Activated CD8-positive, alpha-beta T cell treated with anti-CD3 and anti-CD28 coated beads for 36 hours (primary cell): Measurements from ENCODE around the gene PPARGC1A. TPM values are rescaled to one million over a fixed set of nuclear protein-coding genes. Genes with fewer than 3 reads are reported as not detected.

ENCODE experiments used
- ATAC-seq: fragments of 200-7000 bp; cut with Tn5 transposase; one replicate; pipeline ENCODE4 v1.10.0; 2021; ENCODE audit warnings: mild to moderate bottlenecking, moderate library complexity
- CTCF ChIA-PET: fragments of 350-600 bp; sonication (Branson Sonifier 250); formaldehyde crosslinking; loops from one replicate; lab custom pipeline; 2021; ENCODE audit warnings: antibody characterized with exemption; lab: Charles Lee
- POLR2A ChIA-PET: fragments of 350-600 bp; sonication (Branson Sonifier 250); formaldehyde crosslinking; loops from one replicate; lab custom pipeline; 2021; ENCODE audit warnings: antibody characterized with exemption; lab: Charles Lee
- DNase-seq: peaks from one replicate; pipeline ENCODE4 v3.0.0-alpha.2; 2020
- H3K27ac Mint-ChIP-seq: one replicate; pipeline ENCODE4 v1.8.0; 2021; ENCODE audit warnings: mild to moderate bottlenecking, mixed read lengths
- H3K27me3 Mint-ChIP-seq: one replicate; pipeline ENCODE4 v1.8.0; 2021; ENCODE audit warnings: mixed read lengths
- H3K36me3 Mint-ChIP-seq: one replicate; pipeline ENCODE4 v1.8.0; 2021; ENCODE audit warnings: low read depth, mixed read lengths
- H3K4me1 Mint-ChIP-seq: one replicate; pipeline ENCODE4 v1.8.0; 2021; ENCODE audit warnings: low read depth, mixed read lengths
- H3K4me3 Mint-ChIP-seq: one replicate; pipeline ENCODE4 v1.8.0; 2021; ENCODE audit warnings: mild to moderate bottlenecking, moderate library complexity, mixed read lengths
- H3K9me3 Mint-ChIP-seq: one replicate; pipeline ENCODE4 v1.8.0; 2021; ENCODE audit warnings: mixed read lengths
- intact Hi-C: fragments of 100-400 bp; cut with micrococcal nuclease; formaldehyde crosslinking; loops from one replicate; pipeline ENCODE4 v1.10.0; 2022
- total RNA-seq, 2 experiments: library from RNA; stranded (reverse); gene quantifications; one replicate each; pipeline ENCODE4 v1.2.3, GENCODE V29; 2021
- TF ChIP-seq, protein P1 (sequence below): fragments of 200-600 bp; IDR thresholded peaks from one replicate; pipeline ENCODE4 v1.8.0; 2022; ENCODE audit warnings: antibody characterized with exemption, mild to moderate bottlenecking

The PPARGC1A gene
- total RNA-seq, 2 experiments from 2014 or later: not detected

DNA sequence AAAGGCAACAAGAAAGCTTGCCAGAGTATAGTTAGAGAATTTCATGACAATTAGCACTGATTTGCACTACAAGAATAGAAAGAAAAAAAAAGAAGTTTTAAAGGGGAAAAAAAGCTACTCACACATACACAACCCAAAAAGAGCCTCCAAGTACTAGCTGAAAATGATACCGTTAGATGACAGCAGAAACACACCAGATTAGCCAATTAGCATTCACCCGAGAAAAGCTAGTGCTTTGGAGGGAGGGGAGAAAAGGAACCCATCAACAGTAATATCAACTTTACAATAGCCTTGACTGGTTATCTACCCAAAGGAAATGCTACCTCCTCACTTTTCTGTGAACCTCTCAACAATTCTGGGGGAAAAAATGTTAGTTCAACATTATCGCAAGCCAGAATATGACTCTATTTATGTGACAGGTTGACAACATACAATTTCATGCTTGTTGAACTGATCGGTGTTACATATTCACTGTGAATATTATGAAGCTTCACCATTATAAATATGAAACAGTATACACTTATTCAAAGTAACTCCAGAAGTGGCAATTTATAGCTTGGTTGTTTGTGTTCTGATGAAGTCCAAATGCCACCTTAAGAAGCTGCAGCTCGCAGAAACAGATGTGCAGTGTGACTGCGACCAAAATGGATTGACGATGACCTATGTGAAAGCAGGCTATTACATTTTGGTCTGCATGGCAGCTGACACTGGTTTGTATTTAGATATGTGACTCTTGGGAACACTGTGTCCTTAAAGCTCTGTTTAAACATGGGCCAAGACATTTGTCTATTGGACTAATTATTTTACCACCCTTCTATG, 15.9 kb downstream of the PPARGC1A start:
- no peak for ATAC-seq
- H3K4me1 Mint-ChIP-seq: no peaks in the 10 kb centered on the region
- TF ChIP-seq, protein P1, sequence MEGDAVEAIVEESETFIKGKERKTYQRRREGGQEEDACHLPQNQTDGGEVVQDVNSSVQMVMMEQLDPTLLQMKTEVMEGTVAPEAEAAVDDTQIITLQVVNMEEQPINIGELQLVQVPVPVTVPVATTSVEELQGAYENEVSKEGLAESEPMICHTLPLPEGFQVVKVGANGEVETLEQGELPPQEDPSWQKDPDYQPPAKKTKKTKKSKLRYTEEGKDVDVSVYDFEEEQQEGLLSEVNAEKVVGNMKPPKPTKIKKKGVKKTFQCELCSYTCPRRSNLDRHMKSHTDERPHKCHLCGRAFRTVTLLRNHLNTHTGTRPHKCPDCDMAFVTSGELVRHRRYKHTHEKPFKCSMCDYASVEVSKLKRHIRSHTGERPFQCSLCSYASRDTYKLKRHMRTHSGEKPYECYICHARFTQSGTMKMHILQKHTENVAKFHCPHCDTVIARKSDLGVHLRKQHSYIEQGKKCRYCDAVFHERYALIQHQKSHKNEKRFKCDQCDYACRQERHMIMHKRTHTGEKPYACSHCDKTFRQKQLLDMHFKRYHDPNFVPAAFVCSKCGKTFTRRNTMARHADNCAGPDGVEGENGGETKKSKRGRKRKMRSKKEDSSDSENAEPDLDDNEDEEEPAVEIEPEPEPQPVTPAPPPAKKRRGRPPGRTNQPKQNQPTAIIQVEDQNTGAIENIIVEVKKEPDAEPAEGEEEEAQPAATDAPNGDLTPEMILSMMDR: no peak
- no peak overlapping the region for H3K27ac Mint-ChIP-seq
- ChIA-PET CTCF (no interaction called here), POLR2A (interaction anchor here (0.6 kb wide), 1 partner anchor 16 kb away, joined by 3 read pairs; no protein-coding TSS in a partner anchor)
- H3K36me3 Mint-ChIP-seq: no peaks in the 10 kb centered on the region
- DNase-seq: no peak
- H3K4me3 Mint-ChIP-seq: no peak overlapping the region
- H3K27me3 Mint-ChIP-seq: no peaks in the 10 kb centered on the region
- no peaks in the 10 kb centered on the region for H3K9me3 Mint-ChIP-seq
- intact Hi-C loops: no loop called here

DNA sequence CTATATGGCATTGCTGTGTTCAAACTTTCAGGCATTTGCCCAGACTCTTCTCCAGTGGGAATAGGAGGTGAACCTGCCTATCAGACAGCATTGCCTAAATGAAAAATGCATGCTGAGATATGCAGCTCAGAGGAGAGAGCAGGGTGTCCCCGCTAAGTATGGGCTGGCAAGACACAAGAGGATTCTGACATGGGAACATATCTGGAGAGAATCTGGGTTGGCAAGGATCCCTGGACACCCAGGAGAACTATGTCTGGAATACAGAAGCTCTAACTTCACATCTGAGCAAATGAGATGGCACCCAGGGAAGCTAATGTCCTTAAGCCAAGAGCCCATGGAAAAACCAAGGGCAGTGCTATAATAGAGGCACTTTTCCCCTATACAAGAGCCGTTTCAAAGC, 18.4 kb downstream of the PPARGC1A start:
- CTCF ChIA-PET: no interaction called here
- Mint-ChIP-seq H3K36me3 (no peaks in the 10 kb centered on the region), H3K9me3 (no peaks in the 10 kb centered on the region), H3K4me3 (no peak overlapping the region), H3K27ac (no peak overlapping the region), H3K4me1 (no peaks in the 10 kb centered on the region), H3K27me3 (no peaks in the 10 kb centered on the region)
- TF ChIP-seq, protein P1: no peak
- ATAC-seq (no peak), DNase-seq (no peak)
- intact Hi-C loops: no loop called here
- POLR2A ChIA-PET: no interaction called here

DNA sequence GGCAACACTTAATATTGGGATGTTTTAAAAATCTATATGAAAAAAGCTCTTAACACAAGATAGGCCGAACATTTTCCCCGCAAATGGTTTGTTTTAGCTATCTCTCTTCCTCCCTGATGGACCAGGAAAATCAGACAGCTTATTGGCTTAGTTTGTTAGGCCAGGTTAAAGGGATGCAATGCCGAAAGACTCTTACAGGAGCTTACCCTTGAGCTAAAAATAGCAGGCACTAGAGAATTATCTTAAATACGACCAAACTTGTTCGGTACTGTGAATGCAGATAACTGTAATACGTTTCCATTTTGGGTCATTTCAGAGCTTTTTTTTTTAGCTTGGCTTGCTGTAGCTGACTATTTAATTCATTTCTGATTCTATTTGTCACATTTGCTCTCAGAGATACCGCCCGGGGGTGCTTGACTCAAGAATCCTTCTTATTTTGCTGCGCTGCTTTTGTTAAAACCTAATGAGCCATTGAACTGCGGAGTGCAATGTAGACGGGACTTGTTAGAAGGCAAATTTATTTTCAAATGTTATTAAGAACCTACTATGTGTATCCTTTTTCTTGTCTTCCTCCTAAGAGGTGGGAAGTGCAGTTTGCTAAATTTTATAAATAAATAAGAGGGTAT, 23.3 kb downstream of the PPARGC1A start:
- DNase-seq (no peak), ATAC-seq (no peak)
- Mint-ChIP-seq H3K4me3 (no peak overlapping the region), H3K4me1 (no peaks in the 10 kb centered on the region), H3K9me3 (no peaks in the 10 kb centered on the region), H3K27ac (no peak overlapping the region), H3K27me3 (no peaks in the 10 kb centered on the region), H3K36me3 (no peaks in the 10 kb centered on the region)
- intact Hi-C loops: no loop called here
- CTCF ChIA-PET: no interaction called here
- TF ChIP-seq, protein P1: no peak
- POLR2A ChIA-PET: no interaction called here

DNA sequence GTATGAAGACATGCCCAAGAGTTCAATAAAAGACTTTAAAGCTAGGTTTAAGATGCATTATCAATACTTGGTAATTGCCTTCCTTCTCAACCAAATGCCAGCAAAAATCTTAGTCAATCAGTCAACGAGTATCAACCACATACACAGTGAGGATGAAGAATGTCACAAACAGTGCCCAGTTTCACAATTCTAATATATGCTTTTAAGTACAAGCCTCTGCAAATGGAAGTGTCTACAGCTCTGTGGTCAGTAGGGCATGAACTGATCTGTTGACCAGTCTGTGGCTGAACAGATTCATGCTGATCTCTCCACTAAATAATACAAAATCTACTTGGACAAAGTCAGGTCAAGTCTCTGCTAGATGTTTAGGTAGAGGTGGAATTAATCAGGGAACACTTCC, 27.9 kb downstream of the PPARGC1A start:
- CTCF ChIA-PET: no interaction called here
- intact Hi-C loops: no loop called here
- Mint-ChIP-seq H3K9me3 (no peaks in the 10 kb centered on the region), H3K27ac (no peak overlapping the region), H3K4me3 (no peak overlapping the region), H3K27me3 (no peaks in the 10 kb centered on the region), H3K4me1 (no peaks in the 10 kb centered on the region), H3K36me3 (no peaks in the 10 kb centered on the region)
- POLR2A ChIA-PET: no interaction called here
- TF ChIP-seq, protein P1: no peak
- no peak for ATAC-seq
- DNase-seq: no peak

DNA sequence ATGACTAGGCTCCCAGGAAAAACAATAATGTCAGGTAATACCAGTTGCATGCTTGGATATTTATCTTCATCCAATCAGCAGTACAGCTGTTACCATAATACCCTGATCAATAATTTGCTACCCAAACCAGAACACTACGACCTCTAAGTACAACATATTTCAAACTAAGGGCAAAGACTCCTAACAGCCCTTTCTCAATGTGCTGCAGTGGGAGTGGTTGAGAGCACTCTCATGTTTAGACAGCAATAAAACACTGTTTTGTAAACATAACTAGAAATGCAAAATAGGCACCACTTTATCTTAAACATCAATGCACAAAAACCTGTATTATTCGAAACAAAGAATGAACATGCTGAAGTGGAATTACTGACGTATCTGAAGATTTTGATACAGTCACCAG, 28.9 kb downstream of the PPARGC1A start:
- Mint-ChIP-seq H3K27me3 (no peaks in the 10 kb centered on the region), H3K27ac (no peak overlapping the region), H3K9me3 (no peaks in the 10 kb centered on the region), H3K36me3 (no peaks in the 10 kb centered on the region), H3K4me3 (no peak overlapping the region), H3K4me1 (no peaks in the 10 kb centered on the region)
- CTCF ChIA-PET: interaction anchor here (0.7 kb wide), 1 partner anchor 273 kb away, joined by 3 read pairs; no protein-coding TSS in a partner anchor
- intact Hi-C loops: no loop called here
- DNase-seq (no peak), ATAC-seq (no peak)
- TF ChIP-seq, protein P1: no peak
- POLR2A ChIA-PET: no interaction called here
